PC-3 (cell line): ENCODE data around the gene DLEC1.

Experiments used
- CTCF ChIP-seq: fragments of 300-600 bp; sonication (generic); conservative IDR thresholded peaks from 2 replicates; pipeline ENCODE4 v1.5.1; 2017; ENCODE audit warnings: antibody characterized with exemption, low read depth, mild to moderate bottlenecking, low read length
- EZH2phosphoT487 ChIP-seq: fragments of 300-600 bp; sonication (generic); IDR thresholded peaks from 2 replicates; pipeline ENCODE4 v1.6.1; 2018; ENCODE audit warnings: mild to moderate bottlenecking, antibody characterized with exemption, low read length, borderline replicate concordance

DNA sequence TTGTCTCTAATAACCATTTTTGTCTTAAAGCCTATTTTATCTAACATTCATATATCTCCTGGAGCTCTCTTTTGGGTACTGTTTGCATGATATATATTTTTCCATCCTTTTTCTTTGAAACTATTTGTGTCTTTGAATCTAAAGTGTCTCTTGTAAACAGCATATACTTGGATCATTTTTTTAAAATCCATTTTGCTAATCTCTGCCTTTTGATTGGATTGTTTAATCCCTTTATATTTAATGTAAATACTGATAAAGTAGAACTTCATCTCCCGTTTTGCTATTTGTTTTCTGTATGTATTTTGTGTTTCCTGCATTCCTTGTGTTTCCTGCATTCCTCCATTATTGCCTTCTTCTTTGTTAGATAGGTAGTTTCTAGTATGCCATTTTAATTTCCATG is 66.5 kb downstream of the DLEC1 start:
- TF ChIP-seq CTCF = no peak
- no peak for TF ChIP-seq EZH2phosphoT487
